ENCODE results near the gene MRI1.

GRCh38 chr19:13763265-13763664 lies 1.1 kb upstream of the MRI1 start:
- TF ChIP-seq EP300 (IDR thresholded peaks at IDR 0.05; ENCODE audit: borderline replicate concordance in 1 of 2, control insufficient read depth in 1 of 2, low read depth in 2 of 2, low read length in 2 of 2): no peak
- TF ChIP-seq USF1 (IDR thresholded peaks at IDR 0.05; ENCODE audit: borderline replicate concordance, extremely low read length, insufficient read depth, low read depth, low read length): no peak
- no peak for TF ChIP-seq EZH2 (IDR thresholded peaks at IDR 0.05; ENCODE audit: borderline replicate concordance, control insufficient read depth, low read depth, low read length)
- TF ChIP-seq, protein P1, sequence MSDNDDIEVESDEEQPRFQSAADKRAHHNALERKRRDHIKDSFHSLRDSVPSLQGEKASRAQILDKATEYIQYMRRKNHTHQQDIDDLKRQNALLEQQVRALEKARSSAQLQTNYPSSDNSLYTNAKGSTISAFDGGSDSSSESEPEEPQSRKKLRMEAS (IDR thresholded peaks at IDR 0.05; ENCODE audit: low read depth, low read length): no peak
- TF ChIP-seq, protein P2, sequence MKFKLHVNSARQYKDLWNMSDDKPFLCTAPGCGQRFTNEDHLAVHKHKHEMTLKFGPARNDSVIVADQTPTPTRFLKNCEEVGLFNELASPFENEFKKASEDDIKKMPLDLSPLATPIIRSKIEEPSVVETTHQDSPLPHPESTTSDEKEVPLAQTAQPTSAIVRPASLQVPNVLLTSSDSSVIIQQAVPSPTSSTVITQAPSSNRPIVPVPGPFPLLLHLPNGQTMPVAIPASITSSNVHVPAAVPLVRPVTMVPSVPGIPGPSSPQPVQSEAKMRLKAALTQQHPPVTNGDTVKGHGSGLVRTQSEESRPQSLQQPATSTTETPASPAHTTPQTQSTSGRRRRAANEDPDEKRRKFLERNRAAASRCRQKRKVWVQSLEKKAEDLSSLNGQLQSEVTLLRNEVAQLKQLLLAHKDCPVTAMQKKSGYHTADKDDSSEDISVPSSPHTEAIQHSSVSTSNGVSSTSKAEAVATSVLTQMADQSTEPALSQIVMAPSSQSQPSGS (IDR thresholded peaks at IDR 0.05; ENCODE audit: low read length): no peak
- TF ChIP-seq RAD21 (IDR thresholded peaks at IDR 0.05; ENCODE audit: insufficient read depth, low read depth, low read length): no peak
- TF ChIP-seq, protein P3, sequence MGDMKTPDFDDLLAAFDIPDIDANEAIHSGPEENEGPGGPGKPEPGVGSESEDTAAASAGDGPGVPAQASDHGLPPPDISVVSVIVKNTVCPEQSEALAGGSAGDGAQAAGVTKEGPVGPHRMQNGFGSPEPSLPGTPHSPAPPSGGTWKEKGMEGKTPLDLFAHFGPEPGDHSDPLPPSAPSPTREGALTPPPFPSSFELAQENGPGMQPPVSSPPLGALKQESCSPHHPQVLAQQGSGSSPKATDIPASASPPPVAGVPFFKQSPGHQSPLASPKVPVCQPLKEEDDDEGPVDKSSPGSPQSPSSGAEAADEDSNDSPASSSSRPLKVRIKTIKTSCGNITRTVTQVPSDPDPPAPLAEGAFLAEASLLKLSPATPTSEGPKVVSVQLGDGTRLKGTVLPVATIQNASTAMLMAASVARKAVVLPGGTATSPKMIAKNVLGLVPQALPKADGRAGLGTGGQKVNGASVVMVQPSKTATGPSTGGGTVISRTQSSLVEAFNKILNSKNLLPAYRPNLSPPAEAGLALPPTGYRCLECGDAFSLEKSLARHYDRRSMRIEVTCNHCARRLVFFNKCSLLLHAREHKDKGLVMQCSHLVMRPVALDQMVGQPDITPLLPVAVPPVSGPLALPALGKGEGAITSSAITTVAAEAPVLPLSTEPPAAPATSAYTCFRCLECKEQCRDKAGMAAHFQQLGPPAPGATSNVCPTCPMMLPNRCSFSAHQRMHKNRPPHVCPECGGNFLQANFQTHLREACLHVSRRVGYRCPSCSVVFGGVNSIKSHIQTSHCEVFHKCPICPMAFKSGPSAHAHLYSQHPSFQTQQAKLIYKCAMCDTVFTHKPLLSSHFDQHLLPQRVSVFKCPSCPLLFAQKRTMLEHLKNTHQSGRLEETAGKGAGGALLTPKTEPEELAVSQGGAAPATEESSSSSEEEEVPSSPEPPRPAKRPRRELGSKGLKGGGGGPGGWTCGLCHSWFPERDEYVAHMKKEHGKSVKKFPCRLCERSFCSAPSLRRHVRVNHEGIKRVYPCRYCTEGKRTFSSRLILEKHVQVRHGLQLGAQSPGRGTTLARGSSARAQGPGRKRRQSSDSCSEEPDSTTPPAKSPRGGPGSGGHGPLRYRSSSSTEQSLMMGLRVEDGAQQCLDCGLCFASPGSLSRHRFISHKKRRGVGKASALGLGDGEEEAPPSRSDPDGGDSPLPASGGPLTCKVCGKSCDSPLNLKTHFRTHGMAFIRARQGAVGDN (IDR thresholded peaks at IDR 0.05): no peak
- TF ChIP-seq, protein P4, sequence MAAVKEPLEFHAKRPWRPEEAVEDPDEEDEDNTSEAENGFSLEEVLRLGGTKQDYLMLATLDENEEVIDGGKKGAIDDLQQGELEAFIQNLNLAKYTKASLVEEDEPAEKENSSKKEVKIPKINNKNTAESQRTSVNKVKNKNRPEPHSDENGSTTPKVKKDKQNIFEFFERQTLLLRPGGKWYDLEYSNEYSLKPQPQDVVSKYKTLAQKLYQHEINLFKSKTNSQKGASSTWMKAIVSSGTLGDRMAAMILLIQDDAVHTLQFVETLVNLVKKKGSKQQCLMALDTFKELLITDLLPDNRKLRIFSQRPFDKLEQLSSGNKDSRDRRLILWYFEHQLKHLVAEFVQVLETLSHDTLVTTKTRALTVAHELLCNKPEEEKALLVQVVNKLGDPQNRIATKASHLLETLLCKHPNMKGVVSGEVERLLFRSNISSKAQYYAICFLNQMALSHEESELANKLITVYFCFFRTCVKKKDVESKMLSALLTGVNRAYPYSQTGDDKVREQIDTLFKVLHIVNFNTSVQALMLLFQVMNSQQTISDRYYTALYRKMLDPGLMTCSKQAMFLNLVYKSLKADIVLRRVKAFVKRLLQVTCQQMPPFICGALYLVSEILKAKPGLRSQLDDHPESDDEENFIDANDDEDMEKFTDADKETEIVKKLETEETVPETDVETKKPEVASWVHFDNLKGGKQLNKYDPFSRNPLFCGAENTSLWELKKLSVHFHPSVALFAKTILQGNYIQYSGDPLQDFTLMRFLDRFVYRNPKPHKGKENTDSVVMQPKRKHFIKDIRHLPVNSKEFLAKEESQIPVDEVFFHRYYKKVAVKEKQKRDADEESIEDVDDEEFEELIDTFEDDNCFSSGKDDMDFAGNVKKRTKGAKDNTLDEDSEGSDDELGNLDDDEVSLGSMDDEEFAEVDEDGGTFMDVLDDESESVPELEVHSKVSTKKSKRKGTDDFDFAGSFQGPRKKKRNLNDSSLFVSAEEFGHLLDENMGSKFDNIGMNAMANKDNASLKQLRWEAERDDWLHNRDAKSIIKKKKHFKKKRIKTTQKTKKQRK (IDR thresholded peaks at IDR 0.05; ENCODE audit: low read depth, low read length): no peak
- TF ChIP-seq, protein P5, sequence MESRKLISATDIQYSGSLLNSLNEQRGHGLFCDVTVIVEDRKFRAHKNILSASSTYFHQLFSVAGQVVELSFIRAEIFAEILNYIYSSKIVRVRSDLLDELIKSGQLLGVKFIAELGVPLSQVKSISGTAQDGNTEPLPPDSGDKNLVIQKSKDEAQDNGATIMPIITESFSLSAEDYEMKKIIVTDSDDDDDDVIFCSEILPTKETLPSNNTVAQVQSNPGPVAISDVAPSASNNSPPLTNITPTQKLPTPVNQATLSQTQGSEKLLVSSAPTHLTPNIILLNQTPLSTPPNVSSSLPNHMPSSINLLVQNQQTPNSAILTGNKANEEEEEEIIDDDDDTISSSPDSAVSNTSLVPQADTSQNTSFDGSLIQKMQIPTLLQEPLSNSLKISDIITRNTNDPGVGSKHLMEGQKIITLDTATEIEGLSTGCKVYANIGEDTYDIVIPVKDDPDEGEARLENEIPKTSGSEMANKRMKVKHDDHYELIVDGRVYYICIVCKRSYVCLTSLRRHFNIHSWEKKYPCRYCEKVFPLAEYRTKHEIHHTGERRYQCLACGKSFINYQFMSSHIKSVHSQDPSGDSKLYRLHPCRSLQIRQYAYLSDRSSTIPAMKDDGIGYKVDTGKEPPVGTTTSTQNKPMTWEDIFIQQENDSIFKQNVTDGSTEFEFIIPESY (IDR thresholded peaks at IDR 0.05): no peak
- TF ChIP-seq, protein P6, sequence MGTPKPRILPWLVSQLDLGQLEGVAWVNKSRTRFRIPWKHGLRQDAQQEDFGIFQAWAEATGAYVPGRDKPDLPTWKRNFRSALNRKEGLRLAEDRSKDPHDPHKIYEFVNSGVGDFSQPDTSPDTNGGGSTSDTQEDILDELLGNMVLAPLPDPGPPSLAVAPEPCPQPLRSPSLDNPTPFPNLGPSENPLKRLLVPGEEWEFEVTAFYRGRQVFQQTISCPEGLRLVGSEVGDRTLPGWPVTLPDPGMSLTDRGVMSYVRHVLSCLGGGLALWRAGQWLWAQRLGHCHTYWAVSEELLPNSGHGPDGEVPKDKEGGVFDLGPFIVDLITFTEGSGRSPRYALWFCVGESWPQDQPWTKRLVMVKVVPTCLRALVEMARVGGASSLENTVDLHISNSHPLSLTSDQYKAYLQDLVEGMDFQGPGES (IDR thresholded peaks at IDR 0.05): no peak
